ENCODE results near the gene STIM1.

Gene STIM1

DNA sequence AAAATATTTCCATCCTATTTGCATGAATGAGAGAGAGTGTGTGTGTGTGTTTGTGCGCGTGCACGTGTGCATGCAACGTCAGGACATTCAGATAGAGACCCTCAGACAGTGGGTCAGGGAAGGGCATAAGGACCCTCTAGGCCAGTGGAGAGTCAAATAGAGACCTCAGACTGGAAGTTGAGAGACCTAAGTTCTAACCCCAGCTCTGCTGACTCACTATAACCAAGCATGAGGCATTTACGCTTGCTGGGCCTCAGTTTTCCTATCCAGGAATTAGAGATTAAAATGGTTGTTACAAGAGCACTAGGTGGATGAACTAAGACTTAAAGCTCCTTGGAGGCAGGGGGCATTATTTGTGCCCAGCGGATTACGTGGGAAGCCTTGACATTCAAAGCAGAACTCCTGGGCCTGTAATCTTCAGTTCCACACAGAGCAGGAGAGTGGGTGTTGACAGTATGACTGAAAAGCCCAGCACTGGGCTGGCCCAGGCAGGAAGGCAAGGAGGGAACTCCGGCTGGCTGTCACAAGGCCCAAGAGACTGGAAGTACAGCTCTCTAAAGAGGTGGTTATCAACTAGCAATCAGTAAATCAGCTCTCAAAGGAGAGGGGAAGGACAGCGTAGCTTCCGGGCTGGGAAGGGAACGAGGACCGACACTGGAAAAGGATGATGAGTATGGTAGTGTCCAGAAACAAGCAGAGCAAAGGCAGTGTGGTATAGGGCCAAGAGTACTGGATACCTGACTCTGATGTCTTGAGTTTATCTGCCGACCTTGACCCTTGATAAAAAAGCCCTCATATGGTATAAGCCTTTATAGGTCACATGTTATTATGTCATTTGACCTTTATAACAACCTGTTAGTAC is 23.9 kb upstream of the STIM1 start:
- DNase-seq = peak; percentile 75

DNA sequence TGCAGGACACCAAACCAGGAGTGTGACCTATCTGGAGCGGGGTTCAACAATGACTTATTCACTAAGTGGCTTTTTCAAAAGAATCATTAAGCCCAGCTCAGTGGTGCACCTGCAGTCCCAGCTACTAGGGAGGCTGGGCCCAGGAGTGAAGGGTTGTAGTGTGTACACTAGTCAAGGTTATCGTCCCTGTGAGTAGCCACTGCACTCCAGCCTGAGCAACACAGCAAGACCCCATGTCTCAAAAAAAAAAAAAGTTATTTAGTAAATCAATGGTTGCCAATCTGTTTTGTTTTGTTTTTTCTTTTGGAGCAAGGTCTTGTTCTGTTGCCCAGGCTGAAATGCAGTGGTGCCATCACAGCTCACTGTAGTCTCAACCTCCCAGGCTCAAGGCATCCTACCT is 22.6 kb upstream of the STIM1 start:
- no peak for DNase-seq

DNA sequence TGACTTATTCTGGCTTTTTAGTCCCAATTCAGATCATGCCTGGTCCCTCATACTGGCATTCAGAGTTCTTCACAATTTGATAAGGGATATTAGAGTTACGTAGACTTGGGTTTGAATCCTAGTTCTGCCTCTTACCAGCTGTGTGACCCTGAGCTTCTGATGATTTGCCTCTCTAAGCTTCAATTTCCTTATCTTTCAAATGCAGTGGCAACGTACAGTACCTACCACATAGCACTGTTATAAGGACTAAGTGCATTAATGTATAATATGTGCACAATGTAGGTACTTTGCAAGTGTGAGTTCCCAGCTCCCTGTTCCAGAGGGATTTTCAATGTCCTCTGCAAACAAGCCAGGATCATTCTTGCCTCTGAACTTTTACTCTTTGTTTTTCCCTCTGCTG is 22.0 kb upstream of the STIM1 start:
- no peak for DNase-seq

DNA sequence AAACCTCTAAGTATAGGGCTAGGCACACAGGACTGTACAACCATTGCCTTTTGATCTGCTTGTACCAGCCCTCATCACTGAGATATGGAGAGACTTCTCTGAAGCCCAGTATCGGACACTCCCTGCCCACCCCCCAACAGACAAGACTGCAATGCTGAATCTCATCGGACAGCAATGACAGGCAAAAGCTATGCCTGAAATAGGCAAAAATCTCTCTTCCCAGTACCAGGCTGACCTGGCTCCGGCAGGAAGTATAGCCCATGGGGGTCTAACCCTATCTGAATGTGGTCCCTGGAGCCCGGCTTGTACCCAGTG is 21.2 kb upstream of the STIM1 start:
- no peak for DNase-seq

- no peak for DNase-seq
Measured at GRCh38 chr11:3834664-3835461, 20.6 kb upstream of the STIM1 start.

DNA sequence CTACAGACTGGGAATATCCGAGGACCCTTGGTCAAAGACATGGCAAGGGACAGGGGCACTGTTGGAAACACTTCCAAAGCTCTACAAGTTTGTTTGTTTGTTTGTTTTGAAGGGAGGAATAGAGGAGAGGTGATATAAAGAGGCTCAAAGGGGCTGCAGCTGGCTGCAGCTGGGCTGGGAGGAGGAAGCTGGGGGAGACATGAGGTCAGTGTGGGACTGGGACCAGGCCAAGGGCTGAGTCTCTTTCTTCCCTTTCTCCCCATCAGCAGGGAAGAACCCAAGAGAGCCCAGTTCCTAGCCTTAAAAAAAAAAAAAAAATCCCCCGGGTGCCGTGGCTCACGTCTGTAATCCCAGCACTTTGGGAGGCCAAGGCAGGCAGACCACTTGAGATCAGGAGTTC is 19.7 kb upstream of the STIM1 start:
- no peak for DNase-seq

DNA sequence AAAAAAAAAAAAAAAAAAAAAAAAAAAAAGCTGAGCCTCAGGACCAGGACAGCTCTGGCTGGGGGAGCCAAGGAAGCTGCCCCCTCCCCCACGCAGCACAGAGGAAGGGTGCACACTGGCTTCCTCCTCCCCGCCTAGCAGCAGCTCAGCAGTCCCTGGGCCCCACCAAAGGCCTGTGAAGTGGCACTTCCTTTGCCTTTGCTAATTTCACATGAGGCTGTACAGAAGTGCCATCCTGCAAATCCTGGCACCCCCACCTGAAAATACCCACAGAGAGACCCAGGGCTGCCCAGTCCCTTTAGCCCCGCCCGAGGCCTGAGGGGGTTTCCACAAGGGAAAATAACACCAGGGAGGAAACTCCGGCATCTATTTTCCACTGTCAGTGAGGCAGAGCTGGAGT is 18.6 kb upstream of the STIM1 start:
- DNase-seq = no peak

DNA sequence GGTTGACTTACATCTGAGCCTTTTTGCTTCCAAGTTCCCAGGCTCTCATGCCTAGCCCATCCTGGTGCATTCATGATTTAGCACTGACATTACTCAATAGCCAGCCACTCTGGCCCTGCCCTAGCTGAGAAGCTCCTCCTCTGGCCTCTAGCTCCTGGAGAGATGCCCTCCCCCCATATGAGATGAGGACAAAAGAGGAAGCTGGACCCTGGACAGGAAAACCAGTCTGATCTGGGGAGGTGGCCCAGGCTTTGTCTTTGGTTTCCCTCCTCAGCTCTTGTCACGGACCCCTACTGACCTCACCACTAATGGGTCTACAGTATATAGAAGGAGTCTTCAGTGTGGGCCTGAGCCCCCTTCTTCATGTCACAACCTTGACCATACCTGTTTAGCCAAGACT is 17.7 kb upstream of the STIM1 start:
- DNase-seq = no peak

- DNase-seq = no peak
Measured at GRCh38 chr11:3838504-3838903, 17.0 kb upstream of the STIM1 start.

DNA sequence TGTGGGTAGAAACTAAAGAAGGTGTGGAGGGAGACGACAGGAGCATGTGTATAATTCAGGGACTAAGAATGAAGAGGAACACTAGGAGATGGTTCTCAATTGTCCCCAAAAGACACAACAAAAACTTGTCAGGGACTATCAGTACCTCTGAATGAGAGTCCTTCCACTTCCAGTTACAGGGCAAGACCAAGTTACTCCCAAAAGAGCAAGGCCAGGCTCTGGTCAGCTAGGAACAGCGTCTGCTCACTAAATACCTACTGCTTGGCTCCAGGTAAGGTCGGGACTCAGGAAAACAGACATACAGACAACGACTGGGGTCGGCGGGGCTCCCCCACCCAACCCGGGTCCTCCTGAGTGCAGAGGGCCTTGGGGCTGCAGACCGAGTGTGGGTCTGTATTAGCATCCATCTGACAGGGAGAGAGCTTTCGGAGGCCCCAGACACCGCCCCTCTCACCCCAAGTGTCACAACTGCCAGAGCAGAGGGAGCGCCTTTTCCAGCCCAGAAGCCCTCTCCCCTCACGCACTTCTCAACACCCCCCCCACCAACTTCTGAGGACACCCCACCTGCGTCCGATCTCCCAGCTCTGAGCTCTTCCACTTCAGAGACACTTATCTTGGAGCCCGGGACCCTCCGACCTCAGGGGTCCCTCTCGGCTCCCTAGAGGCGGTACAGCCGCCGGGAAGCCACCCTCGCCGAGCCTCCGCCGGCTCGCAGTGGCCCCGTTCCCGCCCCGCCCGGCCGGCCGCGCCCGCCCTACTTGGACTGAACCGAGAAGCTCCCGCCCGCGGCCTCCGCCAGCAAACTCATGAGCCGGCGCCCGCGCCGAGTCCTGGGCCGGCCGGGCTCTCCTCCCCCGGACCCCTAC is 15.2 kb upstream of the STIM1 start:
- DNase-seq = no peak

DNA sequence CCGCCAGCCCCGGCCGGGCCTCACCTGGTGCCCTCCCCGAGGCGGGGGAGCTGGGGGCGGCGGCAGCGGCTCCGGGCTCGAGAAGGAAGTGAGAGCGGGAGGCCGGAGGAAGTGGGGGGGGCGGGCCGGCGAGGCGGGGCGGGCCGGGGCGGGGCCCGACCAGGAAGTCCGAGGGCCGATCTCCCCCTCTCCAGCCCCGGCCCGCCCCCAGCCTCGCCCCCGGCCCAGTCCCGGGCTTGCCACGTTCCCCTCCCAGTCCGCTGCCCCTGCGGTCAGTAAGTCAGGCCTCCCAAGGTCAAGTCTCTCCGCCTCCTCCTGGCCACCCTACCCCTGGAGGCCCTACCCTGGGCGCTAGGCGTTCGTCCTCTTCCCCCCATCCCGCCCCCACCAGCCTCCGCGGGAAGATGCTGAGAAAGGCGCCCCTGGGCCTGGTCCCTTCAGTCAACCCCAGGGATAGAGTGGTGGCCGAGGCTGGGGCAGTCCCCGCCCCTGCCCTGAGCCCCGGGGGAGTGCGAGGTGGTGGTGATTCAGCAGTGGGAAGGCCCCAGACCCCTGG is 14.5 kb upstream of the STIM1 start, which contains the start of gene RHOG:
RHOG (minus strand) TSS at position 90 of the 556 bp plus-strand sequence. CDS start 12,821 bp downstream, outside the sequence.
- DNase-seq = peak; percentile 37

DNA sequence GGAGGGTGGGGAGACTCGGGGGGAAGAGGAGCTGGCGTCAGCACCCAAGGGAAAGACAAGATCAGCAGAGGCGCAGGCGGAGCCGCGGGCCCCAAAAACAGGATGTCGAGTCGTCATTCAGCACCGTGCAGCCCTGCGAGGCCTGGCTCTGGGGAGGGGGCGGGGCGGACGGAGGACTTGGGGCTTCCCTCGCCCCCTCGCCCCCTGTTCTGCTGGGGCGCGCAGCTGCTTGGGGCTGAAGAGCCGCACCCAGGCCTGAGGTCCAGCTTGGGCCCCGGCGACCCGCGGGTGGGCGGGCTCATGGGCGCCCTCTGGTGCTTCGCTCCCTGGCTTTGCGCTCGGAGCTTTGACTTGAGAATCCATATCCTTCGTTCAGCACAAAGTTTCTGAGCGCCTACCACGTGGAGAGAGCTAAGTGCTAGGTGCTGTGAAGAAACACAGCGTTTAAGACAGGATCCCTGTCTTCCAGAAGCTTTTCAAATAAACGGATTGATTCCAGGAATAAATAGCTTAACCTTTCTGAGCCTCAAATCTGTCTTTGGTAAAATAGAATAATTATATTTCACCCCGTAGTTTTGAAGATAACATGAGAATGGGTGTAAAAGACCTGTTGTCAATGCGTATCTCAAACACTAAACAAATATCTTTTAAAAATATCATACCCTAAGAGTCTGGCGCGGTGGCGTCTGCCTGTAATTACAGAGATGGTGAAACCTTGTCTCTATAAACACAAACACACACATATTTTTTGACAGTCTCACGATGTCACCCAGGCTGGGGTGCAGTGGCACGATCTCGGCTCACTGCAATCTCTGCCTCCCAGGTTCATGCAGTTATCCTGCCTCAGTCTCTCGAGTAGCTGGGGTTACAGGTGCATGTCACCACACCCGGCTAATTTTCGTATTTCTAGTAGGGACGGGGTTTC is 13.8 kb upstream of the STIM1 start:
- DNase-seq = peak; percentile 83

- DNase-seq = no peak
Measured at GRCh38 chr11:3843326-3843725, 12.1 kb upstream of the STIM1 start.

DNA sequence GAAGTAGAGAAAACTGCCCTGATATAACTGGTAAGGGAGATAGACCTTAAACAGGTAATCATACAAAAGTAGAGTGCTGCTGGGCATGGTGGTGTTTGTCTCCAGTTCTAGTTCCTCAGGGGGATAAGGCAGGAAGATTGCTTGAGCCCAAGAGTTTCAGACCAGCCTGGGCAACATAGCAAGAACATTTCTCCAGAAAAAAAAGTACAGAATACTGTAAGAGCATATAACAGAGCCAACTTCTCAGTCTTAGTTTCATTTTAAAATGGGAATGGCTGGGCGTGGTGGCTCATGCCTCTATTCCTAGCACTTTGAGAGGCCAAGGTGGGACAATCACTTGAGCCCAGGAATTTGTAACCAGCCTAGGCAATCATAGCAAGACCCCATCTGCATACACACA is 10.2 kb upstream of the STIM1 start:
- DNase-seq = no peak

GRCh38 chr11:3845670-3846069 is 9.8 kb upstream of the STIM1 start:
- no peak for DNase-seq

DNA sequence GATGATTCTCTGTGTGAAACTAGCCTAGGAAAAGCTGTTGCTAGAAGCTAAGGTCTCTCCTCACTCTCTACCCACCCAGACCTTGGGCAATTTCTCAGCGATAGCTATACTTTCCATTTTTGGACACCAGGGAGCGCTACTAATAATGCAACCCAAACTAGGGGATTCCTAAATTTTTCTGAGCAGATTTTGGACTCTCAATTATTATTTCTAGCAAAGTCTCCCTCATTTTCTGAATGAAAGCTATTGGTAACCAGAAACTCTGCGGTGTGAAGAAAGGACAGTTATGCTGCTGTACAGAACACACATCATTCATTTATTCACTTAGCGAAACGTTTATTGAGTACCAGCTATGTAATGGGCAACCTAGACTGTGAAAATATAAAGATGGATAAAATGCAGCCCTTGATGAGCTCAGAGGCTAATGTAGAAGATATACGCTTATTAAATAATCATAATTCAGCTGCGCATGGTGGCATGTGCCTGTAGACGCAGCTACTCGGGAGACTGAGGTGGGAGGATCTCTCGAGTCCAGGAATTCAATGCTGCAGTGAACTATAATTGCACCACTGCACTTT is 6.1 kb upstream of the STIM1 start:
- DNase-seq = peak; percentile 21

GRCh38 chr11:3853545-3853842 is 2.0 kb upstream of the STIM1 start:
- DNase-seq = no peak

DNA sequence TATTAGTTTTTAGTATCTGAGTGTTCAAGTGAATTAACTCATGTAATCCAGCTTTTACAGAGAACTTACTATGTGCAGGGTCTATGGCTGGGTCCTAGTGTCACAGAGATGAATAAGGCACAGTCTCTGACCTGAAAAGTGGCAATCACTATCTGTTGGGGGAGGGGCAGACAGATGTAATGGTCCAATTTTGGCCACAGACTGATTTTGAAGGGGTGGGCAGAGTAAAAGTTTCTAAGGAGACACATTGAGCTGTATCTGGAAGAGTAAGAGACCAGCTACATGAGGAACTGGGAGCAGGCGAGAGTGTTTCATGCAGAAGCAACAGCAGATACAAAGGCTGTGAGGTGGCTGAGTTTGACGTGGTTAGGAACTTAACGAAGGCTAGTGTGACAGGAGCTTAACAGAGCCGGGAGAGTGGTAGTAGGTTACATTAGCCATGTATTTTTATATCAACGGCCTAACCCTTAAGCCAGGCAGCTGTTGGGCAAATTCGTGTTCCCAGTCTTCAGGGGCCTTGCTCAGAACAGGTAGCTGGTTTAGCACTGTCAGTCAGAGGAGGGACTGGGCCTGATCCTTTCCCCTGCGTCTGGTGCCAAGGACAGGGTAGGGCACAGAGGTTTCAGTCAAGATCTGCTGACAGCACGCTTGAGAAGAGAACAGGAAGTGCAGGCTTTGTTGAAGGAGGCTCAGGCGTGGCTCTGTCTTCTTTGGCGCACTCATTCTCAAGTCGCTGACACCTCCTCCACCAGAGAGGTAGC is 1.4 kb upstream of the STIM1 start:
- DNase-seq = no peak

DNA sequence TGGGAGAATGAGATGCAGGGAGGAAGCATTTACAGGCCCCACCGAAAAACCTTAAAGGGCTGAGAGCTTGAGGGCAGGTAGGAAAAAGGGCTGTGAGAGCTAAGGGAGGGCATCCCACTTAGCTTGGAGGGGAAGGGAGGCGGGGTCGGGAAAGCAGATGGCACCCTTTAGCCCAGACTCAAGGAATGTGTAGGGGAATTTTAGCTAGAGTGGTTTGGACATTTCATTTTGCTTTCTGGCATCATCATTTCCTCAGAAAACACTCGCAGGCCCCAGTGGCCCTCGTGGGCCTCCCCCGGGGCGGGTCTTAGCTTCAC is 846 bp upstream of the STIM1 start:
- DNase-seq = no peak

DNA sequence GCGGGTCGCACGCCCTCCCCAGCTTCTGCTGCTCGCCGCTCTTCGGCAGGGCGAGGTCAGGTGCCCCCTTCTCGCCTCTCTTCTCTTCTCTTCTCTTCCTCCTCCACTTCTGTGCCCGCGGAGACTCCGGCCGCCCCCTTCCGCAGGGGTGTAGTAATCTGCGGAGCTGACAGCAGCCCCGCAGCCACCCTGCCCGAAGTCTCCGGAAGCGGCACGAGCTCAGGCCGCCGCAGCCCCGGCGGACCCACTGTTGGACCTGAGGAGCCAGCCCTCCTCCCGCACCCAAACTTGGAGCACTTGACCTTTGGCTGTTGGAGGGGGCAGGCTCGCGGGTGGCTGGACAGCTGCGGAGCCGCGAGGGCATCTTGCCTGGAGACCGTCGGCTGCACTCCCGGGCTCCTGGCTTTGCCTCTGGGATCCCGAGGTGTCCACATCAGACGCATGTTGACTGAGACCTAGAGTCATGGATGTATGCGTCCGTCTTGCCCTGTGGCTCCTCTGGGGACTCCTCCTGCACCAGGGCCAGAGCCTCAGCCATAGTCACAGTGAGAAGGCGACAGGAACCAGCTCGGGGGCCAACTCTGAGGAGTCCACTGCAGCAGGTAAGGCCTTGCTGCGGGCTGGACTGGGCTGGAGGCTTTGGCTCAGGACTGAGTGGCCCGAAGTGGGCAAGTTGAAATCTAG is 486 bp downstream of the STIM1 start:
- no peak for DNase-seq

Data from NCI-H526 treated with DMSO at 0.1 percent for 48 hours (cell line).